Measurements from ENCODE around the gene LAMB3. TPM values are rescaled to one million over a fixed set of nuclear protein-coding genes. Genes with fewer than 3 reads are reported as not detected.

LAMB3 gene
- polyA plus RNA-seq, 1 donor from 2014 or later = 5.8 TPM

DNA sequence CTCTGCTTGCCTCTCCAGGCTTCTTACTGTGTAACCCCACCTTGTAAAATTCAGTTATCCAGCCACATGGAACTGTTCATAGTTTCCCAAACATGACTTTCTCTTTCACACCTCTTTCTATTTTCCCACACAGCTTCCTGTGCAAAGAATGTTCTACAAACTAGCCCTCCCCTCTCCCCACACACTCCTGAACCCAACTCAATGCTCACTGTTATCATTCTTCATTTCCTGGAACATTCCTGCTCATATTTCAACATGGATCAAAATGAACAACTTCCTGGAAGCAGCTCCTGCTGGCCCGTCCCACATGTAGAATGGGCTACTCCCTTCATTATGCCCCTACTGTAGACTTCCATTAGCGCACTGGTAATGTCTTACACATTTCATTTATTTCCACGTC lies 44.9 kb upstream of the LAMB3 start:
- no peaks in the 10 kb centered on the region for H3F3A ChIP-seq (ENCODE audit: insufficient read depth, low read length, poor library complexity, severe bottlenecking)

GRCh38 chr1:209696673-209697072 lies 44.4 kb upstream of the LAMB3 start:
- H4K20me1 ChIP-seq (ENCODE audit: insufficient read depth) = no peaks in the 10 kb centered on the region
- no peaks in the 10 kb centered on the region for H3K79me2 ChIP-seq (replicated peaks; ENCODE audit: insufficient read depth, low read length)
- no peak overlapping the region for H3K4me2 ChIP-seq (ENCODE audit: low read length)
- no peak for TF ChIP-seq EZH2 (IDR thresholded peaks at IDR 0.05; ENCODE audit: borderline replicate concordance, insufficient read depth, low read length, poor library complexity, severe bottlenecking)
- no peak for TF ChIP-seq CTCF (IDR thresholded peaks at IDR 0.05; ENCODE audit: poor library complexity, severe bottlenecking)
- TF ChIP-seq TAF1 (IDR thresholded peaks at IDR 0.05; ENCODE audit: low read depth) = no peak
- no peak for TF ChIP-seq EP300 (conservative IDR thresholded peaks at IDR 0.05; ENCODE audit: poor library complexity, severe bottlenecking)
- no peak for TF ChIP-seq MXI1 (conservative IDR thresholded peaks at IDR 0.05; ENCODE audit: poor library complexity, severe bottlenecking)
- no peak for TF ChIP-seq RAD21 (conservative IDR thresholded peaks at IDR 0.05)
- TF ChIP-seq, protein P1, sequence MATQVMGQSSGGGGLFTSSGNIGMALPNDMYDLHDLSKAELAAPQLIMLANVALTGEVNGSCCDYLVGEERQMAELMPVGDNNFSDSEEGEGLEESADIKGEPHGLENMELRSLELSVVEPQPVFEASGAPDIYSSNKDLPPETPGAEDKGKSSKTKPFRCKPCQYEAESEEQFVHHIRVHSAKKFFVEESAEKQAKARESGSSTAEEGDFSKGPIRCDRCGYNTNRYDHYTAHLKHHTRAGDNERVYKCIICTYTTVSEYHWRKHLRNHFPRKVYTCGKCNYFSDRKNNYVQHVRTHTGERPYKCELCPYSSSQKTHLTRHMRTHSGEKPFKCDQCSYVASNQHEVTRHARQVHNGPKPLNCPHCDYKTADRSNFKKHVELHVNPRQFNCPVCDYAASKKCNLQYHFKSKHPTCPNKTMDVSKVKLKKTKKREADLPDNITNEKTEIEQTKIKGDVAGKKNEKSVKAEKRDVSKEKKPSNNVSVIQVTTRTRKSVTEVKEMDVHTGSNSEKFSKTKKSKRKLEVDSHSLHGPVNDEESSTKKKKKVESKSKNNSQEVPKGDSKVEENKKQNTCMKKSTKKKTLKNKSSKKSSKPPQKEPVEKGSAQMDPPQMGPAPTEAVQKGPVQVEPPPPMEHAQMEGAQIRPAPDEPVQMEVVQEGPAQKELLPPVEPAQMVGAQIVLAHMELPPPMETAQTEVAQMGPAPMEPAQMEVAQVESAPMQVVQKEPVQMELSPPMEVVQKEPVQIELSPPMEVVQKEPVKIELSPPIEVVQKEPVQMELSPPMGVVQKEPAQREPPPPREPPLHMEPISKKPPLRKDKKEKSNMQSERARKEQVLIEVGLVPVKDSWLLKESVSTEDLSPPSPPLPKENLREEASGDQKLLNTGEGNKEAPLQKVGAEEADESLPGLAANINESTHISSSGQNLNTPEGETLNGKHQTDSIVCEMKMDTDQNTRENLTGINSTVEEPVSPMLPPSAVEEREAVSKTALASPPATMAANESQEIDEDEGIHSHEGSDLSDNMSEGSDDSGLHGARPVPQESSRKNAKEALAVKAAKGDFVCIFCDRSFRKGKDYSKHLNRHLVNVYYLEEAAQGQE (IDR thresholded peaks at IDR 0.05; ENCODE audit: borderline replicate concordance) = no peak
- no peak for TF ChIP-seq SMC3 (conservative IDR thresholded peaks at IDR 0.05; ENCODE audit: poor library complexity)
- no peaks in the 10 kb centered on the region for H3K9me2 ChIP-seq (ENCODE audit: insufficient read depth, low read length)
- no peak overlapping the region for H3K9ac ChIP-seq (ENCODE audit: low read length)
- no peak overlapping the region for H3K4me3 ChIP-seq (ENCODE audit: low read length)
- no peaks in the 10 kb centered on the region for H3F3A ChIP-seq (ENCODE audit: insufficient read depth, low read length, poor library complexity, severe bottlenecking)
- no peaks in the 10 kb centered on the region for H3K36me3 ChIP-seq (ENCODE audit: insufficient read depth, low read length)
- H3K27ac ChIP-seq (ENCODE audit: low read length) = no peak overlapping the region
- H3K9me3 ChIP-seq (ENCODE audit: low read length) = no peaks in the 10 kb centered on the region
- no peak overlapping the region for H2AFZ ChIP-seq (ENCODE audit: low read depth, low read length)
- H3K27me3 ChIP-seq (ENCODE audit: insufficient read depth, low read depth, low read length) = peaks cover 4% of the 10 kb centered on the region

More for the DNA sequence above, 44.9 kb upstream of the LAMB3 start:
- Histone ChIP-seq H3K4me2 (ENCODE audit: low read length) (no peak overlapping the region), H3K27me3 (ENCODE audit: insufficient read depth, low read depth, low read length) (peaks cover 4% of the 10 kb centered on the region), H3K79me2 (replicated peaks; ENCODE audit: insufficient read depth, low read length) (no peaks in the 10 kb centered on the region), H2AFZ (ENCODE audit: low read depth, low read length) (no peak overlapping the region), H3K36me3 (ENCODE audit: insufficient read depth, low read length) (no peaks in the 10 kb centered on the region), H3K9ac (ENCODE audit: low read length) (no peak overlapping the region), H3K9me3 (ENCODE audit: low read length) (no peaks in the 10 kb centered on the region), H3K9me2 (ENCODE audit: insufficient read depth, low read length) (no peaks in the 10 kb centered on the region), H3K4me3 (ENCODE audit: low read length) (no peak overlapping the region), H4K20me1 (ENCODE audit: insufficient read depth) (no peaks in the 10 kb centered on the region), H3K27ac (ENCODE audit: low read length) (no peak overlapping the region)
- TF ChIP-seq SMC3 (conservative IDR thresholded peaks at IDR 0.05; ENCODE audit: poor library complexity) (no peak), RAD21 (conservative IDR thresholded peaks at IDR 0.05) (no peak)
